Activated naive CD4-positive, alpha-beta T cell treated with anti-CD3 and anti-CD28 coated beads for 36 hours (primary cell): Measurements from ENCODE around the gene KCNJ4. TPM values are rescaled to one million over a fixed set of nuclear protein-coding genes. Genes with fewer than 3 reads are reported as not detected.

ENCODE experiments used
- CTCF ChIA-PET: fragments of 350-600 bp; sonication (Branson Sonifier 250); formaldehyde crosslinking; loops from one replicate; lab custom pipeline; 2021; ENCODE audit warnings: antibody characterized with exemption; lab: Charles Lee
- DNase-seq: peaks from one replicate; pipeline ENCODE4 v3.0.0-alpha.2; 2020
- H3K27ac Mint-ChIP-seq: one replicate; pipeline ENCODE4 v1.8.0; 2021; ENCODE audit warnings: mild to moderate bottlenecking, mixed read lengths
- H3K27me3 Mint-ChIP-seq: one replicate; pipeline ENCODE4 v1.8.0; 2021; ENCODE audit warnings: low read depth, mixed read lengths
- H3K36me3 Mint-ChIP-seq: one replicate; pipeline ENCODE4 v1.8.0; 2021; ENCODE audit warnings: low read depth, mixed read lengths
- H3K4me1 Mint-ChIP-seq: one replicate; pipeline ENCODE4 v1.8.0; 2021; ENCODE audit warnings: low read depth, mixed read lengths
- H3K4me3 Mint-ChIP-seq: one replicate; pipeline ENCODE4 v1.8.0; 2021; ENCODE audit warnings: mild to moderate bottlenecking, moderate library complexity, mixed read lengths
- H3K9me3 Mint-ChIP-seq: one replicate; pipeline ENCODE4 v1.8.0; 2021; ENCODE audit warnings: mixed read lengths
- intact Hi-C: fragments of 100-400 bp; cut with micrococcal nuclease; formaldehyde crosslinking; loops from one replicate; pipeline ENCODE4 v1.15.1; 2023
- total RNA-seq, 2 experiments: library from RNA; stranded (reverse); gene quantifications; one replicate each; pipeline ENCODE4 v1.2.3, GENCODE V29; 2021

The KCNJ4 gene
- total RNA-seq, 2 experiments from 2014 or later, result not detected

DNA sequence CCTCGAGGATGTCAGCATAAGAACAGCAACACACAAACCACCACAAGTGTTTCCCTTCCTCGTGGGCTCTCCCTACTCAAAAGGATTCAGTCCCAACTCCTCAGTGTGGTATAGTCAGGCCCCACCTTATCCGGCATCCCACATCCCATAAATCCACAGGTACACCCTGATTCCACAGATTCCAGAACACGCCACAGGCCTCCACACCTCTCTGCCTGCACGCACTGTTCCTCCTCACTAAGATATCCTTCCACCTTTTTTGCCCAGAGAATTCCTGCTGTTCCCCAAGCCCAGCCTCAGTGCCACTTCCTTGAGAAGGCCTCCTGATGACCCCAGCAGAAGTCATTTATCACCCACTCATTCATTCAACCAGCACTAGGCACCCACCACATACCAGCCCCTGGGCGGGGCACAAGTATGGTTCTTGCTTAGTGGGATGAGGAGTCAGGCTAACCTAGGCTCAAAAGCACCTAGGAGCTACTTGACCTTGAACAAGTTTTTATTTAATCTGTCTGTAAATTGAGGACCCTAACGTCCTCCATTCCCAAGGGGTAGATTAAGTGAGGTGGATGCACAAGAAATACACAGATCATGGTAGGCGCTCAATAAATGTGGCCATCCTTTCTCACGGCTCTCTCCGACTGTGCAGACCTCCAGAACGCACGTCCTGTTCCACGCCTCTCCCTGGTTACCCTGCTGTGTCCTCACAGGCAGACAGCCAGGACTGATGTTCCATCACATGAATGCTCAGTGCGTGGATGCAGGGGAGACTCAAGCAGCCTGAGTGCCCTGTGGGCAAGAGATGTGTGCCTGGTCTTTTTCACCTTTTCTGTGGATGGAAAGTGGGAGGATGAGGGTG, 2.1 kb upstream of the KCNJ4 start:
- intact Hi-C loops, result no loop called here
- no peaks in the 10 kb centered on the region for H3K36me3 Mint-ChIP-seq
- DNase-seq, result no peak
- H3K4me1 Mint-ChIP-seq, result peaks cover 15% of the 10 kb centered on the region
- H3K27me3 Mint-ChIP-seq, result peaks cover 70% of the 10 kb centered on the region
- H3K9me3 Mint-ChIP-seq, result no peaks in the 10 kb centered on the region
- CTCF ChIA-PET, result no interaction called here
- no peak overlapping the region for H3K27ac Mint-ChIP-seq
- H3K4me3 Mint-ChIP-seq, result peak overlapping the region; percentile 57

- peaks cover 64% of the 10 kb centered on the region for H3K27me3 Mint-ChIP-seq
- CTCF ChIA-PET, result no interaction called here
- H3K4me3 Mint-ChIP-seq, result peak overlapping the region; percentile 57
- H3K36me3 Mint-ChIP-seq, result no peaks in the 10 kb centered on the region
- no peak for DNase-seq
- H3K9me3 Mint-ChIP-seq, result no peaks in the 10 kb centered on the region
- H3K27ac Mint-ChIP-seq, result no peak overlapping the region
- peaks cover 10% of the 10 kb centered on the region for H3K4me1 Mint-ChIP-seq
- intact Hi-C loops, result no loop called here
These were observed 1.4 kb upstream of the KCNJ4 start for GRCh38 chr22:38456272-38456835.

GRCh38 chr22:38455530-38456271, 702 bp upstream of the KCNJ4 start:
- peak overlapping the region; percentile 57 for H3K4me3 Mint-ChIP-seq
- no peaks in the 10 kb centered on the region for H3K9me3 Mint-ChIP-seq
- CTCF ChIA-PET, result no interaction called here
- peaks cover 9% of the 10 kb centered on the region for H3K4me1 Mint-ChIP-seq
- peak; percentile 17 for DNase-seq
- no peak overlapping the region for H3K27ac Mint-ChIP-seq
- intact Hi-C loops, result no loop called here
- no peaks in the 10 kb centered on the region for H3K36me3 Mint-ChIP-seq
- peaks cover 65% of the 10 kb centered on the region for H3K27me3 Mint-ChIP-seq

GRCh38 chr22:38454353-38455075, 485 bp downstream of the KCNJ4 start:
- Mint-ChIP-seq H3K4me3 (peak overlapping the region; percentile 72), H3K4me1 (peaks cover 9% of the 10 kb centered on the region), H3K27ac (no peak overlapping the region), H3K36me3 (no peaks in the 10 kb centered on the region), H3K9me3 (no peaks in the 10 kb centered on the region), H3K27me3 (peaks cover 65% of the 10 kb centered on the region)
- intact Hi-C loops, result no loop called here
- CTCF ChIA-PET, result no interaction called here
- DNase-seq, result peak; percentile 21

GRCh38 chr22:38453996-38454352, 1.0 kb downstream of the KCNJ4 start:
- H3K4me3 Mint-ChIP-seq, result peak overlapping the region; percentile 24
- no peaks in the 10 kb centered on the region for H3K9me3 Mint-ChIP-seq
- no peak overlapping the region for H3K27ac Mint-ChIP-seq
- peaks cover 9% of the 10 kb centered on the region for H3K4me1 Mint-ChIP-seq
- intact Hi-C loops, result no loop called here
- CTCF ChIA-PET, result no interaction called here
- peaks cover 60% of the 10 kb centered on the region for H3K27me3 Mint-ChIP-seq
- no peaks in the 10 kb centered on the region for H3K36me3 Mint-ChIP-seq
- no peak for DNase-seq

- Mint-ChIP-seq H3K9me3 (no peaks in the 10 kb centered on the region), H3K4me3 (no peak overlapping the region), H3K36me3 (no peaks in the 10 kb centered on the region), H3K27me3 (peaks cover 52% of the 10 kb centered on the region), H3K27ac (no peak overlapping the region), H3K4me1 (peaks cover 9% of the 10 kb centered on the region)
- no peak for DNase-seq
- intact Hi-C loops, result no loop called here
- CTCF ChIA-PET, result no interaction called here
These were observed 1.8 kb downstream of the KCNJ4 start for GRCh38 chr22:38453066-38453672.

DNA sequence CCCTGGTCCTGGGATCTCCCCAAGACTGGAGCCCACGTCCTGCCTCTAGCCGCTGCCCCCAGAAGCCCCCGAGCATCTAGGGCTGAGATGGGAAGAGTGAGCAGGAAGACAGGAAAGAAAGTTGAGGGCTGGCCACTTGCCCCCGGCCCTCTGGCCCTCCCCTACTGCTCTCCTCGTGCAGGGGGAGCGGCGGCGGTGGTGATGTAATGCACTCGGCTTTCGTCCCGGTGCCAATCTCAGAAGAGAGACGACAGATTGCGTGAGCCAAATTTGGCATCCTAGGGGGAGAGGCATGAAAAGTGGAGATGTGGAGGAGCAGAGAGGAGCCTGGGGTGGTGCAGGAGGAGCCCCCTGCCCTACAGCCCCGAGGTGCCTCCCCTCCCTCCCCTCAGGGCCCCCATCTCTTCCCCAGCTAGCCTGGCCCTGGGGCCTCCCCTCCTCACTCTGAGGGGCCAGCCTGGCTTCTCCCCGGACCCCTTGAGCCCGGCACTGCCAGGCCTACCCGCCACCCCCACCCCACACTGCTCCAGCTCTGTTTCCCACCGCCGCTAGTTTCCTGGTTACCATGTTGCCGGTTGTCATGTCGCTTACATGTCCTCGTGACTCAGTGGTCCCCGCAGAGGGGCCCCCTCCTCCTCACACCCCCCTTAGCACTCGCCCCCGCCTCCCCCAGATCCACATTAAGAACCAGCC, 2.5 kb downstream of the KCNJ4 start:
- Mint-ChIP-seq H3K27ac (no peak overlapping the region), H3K9me3 (no peaks in the 10 kb centered on the region), H3K27me3 (peaks cover 47% of the 10 kb centered on the region), H3K4me1 (peaks cover 9% of the 10 kb centered on the region), H3K36me3 (no peaks in the 10 kb centered on the region), H3K4me3 (no peak overlapping the region)
- intact Hi-C loops, result no loop called here
- CTCF ChIA-PET, result no interaction called here
- no peak for DNase-seq

DNA sequence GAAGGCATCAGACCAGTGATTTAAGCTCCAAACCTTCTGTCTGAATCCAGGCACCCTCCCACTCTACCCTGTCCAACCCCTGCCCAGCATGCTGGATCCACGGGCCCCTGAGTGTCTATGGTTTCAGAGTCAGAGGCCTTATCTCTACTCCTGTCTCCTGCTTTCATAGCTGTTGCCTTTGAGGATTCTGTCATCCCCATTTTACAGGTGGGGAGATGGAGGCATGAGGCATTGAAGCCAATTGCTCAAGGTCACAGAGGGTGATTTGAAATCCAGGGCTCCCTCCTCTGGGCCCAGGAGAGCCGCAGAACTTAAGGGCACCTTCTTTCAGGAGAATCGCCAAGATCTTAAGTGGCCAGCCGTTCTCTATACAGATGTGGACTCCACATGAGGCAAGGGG, 3.1 kb downstream of the KCNJ4 start:
- Mint-ChIP-seq H3K9me3 (no peaks in the 10 kb centered on the region), H3K4me3 (no peak overlapping the region), H3K4me1 (peaks cover 9% of the 10 kb centered on the region), H3K27me3 (peaks cover 41% of the 10 kb centered on the region), H3K36me3 (no peaks in the 10 kb centered on the region), H3K27ac (no peak overlapping the region)
- DNase-seq, result no peak
- intact Hi-C loops, result no loop called here
- CTCF ChIA-PET, result no interaction called here

DNA sequence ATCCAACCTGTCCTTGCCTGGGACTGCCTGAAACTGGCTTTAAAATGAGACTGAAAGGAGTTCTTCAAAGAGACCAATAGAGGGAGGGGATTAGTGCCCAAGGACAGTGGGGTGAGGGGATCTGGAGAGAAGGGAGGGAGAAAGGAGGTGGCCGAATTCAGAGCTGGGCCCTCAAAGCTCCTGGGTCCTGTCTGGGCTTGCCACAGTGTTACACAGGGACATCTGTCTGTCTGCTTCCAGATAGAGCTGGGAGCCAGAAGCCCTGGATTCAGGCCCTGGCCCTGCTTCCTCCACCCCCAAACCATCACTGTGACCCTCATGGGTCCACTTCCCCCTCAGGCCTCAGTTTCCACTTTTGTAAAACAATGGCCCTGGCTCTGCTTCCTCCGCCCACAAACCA, 3.6 kb downstream of the KCNJ4 start:
- no peaks in the 10 kb centered on the region for H3K9me3 Mint-ChIP-seq
- no peak overlapping the region for H3K27ac Mint-ChIP-seq
- peaks cover 7% of the 10 kb centered on the region for H3K4me1 Mint-ChIP-seq
- H3K36me3 Mint-ChIP-seq, result no peaks in the 10 kb centered on the region
- intact Hi-C loops, result no loop called here
- H3K27me3 Mint-ChIP-seq, result peaks cover 36% of the 10 kb centered on the region
- CTCF ChIA-PET, result no interaction called here
- no peak overlapping the region for H3K4me3 Mint-ChIP-seq
- DNase-seq, result no peak

GRCh38 chr22:38450234-38450797, 4.7 kb downstream of the KCNJ4 start:
- intact Hi-C loops, result no loop called here
- CTCF ChIA-PET, result no interaction called here
- DNase-seq, result no peak
- H3K36me3 Mint-ChIP-seq, result no peaks in the 10 kb centered on the region
- no peak overlapping the region for H3K27ac Mint-ChIP-seq
- H3K9me3 Mint-ChIP-seq, result no peaks in the 10 kb centered on the region
- H3K4me3 Mint-ChIP-seq, result no peak overlapping the region
- H3K4me1 Mint-ChIP-seq, result peaks cover 4% of the 10 kb centered on the region
- peaks cover 33% of the 10 kb centered on the region for H3K27me3 Mint-ChIP-seq

DNA sequence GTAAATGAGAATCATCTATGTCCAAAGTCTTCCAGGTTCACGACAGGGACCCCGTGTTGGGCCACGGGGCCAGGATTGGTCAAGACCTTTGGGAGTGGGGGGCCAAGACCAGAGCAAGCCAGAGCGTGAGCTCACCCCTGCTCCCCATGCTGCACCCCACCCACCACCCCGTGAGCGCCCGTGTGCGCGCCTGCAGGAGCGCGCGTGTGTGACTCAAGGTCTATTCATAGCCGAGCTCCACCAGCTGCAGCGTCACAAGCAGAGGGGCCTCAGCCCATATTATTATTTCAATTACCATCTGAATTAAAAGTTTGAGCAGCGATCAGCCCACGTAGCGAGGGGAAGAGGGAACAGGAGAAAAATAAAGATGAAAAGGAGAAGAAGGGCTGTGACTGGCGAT, 5.2 kb downstream of the KCNJ4 start:
- no peak for DNase-seq
- intact Hi-C loops, result no loop called here
- Mint-ChIP-seq H3K4me1 (peaks cover 4% of the 10 kb centered on the region), H3K9me3 (no peaks in the 10 kb centered on the region), H3K36me3 (no peaks in the 10 kb centered on the region), H3K27ac (no peak overlapping the region), H3K4me3 (no peak overlapping the region), H3K27me3 (peaks cover 33% of the 10 kb centered on the region)
- CTCF ChIA-PET, result no interaction called here
